ENCODE data around the gene NEURL1B.
A peak's percentile ranks its signal among the peaks of the same experiment; 100 is the strongest.

Gene NEURL1B

DNA sequence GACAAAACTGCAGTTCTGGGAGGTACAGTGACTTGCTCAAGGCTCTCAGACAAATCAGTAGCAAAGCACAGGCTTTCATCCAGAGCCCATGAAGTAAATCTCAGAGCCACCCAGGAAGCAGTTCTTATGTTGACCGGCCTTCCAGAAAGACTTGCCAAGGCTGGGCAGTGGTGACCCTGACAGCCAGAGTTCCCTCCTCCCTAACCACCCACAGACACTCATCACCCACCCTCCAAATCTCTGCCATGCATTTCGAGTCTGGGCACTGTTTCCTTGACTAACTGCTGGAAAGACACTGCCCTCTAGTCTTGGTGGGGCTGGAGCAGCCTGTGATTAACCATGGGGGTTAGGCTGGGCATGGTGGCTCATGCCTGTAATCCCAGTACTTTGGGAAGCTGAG is 21.5 kb downstream of the NEURL1B start:
- Mint-ChIP-seq H3K36me3 (ENCODE audit: low read depth) (no peaks in the 10 kb centered on the region), H3K27ac (peak overlapping the region in 1 of 3 experiments; percentile 26), H3K4me3 (no peak overlapping the region), H3K9me3 (no peaks in the 10 kb centered on the region), H3K4me1 (peaks cover 46% of the 10 kb centered on the region), H3K27me3 (ENCODE audit: low read depth) (no peaks in the 10 kb centered on the region)
- TF ChIP-seq, protein P1, sequence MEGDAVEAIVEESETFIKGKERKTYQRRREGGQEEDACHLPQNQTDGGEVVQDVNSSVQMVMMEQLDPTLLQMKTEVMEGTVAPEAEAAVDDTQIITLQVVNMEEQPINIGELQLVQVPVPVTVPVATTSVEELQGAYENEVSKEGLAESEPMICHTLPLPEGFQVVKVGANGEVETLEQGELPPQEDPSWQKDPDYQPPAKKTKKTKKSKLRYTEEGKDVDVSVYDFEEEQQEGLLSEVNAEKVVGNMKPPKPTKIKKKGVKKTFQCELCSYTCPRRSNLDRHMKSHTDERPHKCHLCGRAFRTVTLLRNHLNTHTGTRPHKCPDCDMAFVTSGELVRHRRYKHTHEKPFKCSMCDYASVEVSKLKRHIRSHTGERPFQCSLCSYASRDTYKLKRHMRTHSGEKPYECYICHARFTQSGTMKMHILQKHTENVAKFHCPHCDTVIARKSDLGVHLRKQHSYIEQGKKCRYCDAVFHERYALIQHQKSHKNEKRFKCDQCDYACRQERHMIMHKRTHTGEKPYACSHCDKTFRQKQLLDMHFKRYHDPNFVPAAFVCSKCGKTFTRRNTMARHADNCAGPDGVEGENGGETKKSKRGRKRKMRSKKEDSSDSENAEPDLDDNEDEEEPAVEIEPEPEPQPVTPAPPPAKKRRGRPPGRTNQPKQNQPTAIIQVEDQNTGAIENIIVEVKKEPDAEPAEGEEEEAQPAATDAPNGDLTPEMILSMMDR (IDR thresholded peaks at IDR 0.05; ENCODE audit: unreplicated experiment in 3 of 3), result no peak

DNA sequence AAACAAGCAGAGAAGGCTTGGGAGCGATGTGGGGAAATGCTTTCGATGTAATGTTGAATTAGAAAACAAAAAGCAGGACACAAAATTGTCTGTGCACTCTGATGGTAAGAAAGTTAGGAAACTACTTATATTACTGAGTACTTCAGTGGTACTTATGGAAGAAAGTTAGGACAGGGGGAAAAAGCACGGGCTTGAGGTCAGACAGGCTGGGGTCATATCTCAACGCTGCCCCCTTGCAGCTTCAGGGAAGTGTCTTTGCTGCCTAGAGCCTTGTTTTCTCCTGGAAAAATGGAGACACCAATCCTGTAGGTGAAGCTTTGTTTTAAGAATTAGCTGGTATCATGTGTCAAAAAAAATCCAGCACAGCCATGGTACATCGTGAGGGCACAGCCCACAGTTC is 23.0 kb downstream of the NEURL1B start:
- Mint-ChIP-seq H3K36me3 (ENCODE audit: low read depth) (no peaks in the 10 kb centered on the region), H3K9me3 (no peaks in the 10 kb centered on the region), H3K27me3 (ENCODE audit: low read depth) (peaks cover 6% of the 10 kb centered on the region), H3K27ac (peak overlapping the region; percentile 23 to 77 (median 52)), H3K4me1 (peaks cover 49% of the 10 kb centered on the region), H3K4me3 (no peak overlapping the region)
- TF ChIP-seq, protein P1 (IDR thresholded peaks at IDR 0.05; ENCODE audit: unreplicated experiment in 3 of 3), result no peak

DNA sequence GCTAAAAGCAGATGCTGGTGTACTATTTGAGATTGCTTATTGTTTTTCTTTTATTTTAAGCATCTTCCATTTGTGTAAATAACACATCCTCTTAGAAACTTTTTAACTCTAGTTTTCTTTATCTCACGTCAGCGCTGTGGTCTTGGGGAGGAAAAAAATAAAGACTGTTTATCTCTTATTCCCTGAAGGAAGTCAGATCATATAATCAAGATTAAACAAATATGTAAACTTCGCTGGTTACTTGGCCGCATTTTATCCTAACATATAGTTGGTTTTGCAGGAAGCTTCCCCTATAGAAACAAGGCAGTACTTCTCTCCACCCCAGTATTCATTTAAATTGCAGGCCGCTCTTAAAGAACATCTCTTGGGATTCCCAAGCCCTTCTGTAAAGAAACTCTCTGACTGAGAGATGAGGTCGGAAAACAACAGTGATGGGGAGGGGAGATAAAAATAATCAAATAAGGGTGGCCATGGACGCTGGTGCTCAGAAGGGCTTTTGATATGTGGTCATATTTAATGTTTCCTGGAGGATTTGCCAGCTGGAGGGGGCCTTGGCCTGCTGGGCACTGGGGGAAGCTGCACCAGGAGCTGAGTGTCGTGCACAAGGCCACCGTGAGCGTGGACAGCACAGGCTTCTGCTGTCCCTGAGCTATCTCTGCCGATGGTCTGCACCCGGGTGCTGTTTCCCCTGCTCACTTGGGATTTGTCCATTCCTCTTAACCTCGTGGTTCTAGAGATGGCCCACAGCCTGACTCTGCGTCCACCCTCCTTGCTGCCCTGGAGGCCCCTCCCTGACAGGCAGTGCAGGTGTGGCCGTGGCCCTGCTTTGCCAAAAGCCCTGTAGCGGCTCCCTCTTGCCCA is 23.8 kb downstream of the NEURL1B start:
- Mint-ChIP-seq H3K4me1 (peaks cover 42% of the 10 kb centered on the region), H3K27me3 (ENCODE audit: low read depth) (peaks cover 6% of the 10 kb centered on the region), H3K4me3 (no peak overlapping the region), H3K36me3 (ENCODE audit: low read depth) (no peaks in the 10 kb centered on the region), H3K27ac (peak overlapping the region; percentile 27 to 73 (median 52)), H3K9me3 (no peaks in the 10 kb centered on the region)
- TF ChIP-seq, protein P1 (IDR thresholded peaks at IDR 0.05; ENCODE audit: unreplicated experiment in 3 of 3), result no peak

DNA sequence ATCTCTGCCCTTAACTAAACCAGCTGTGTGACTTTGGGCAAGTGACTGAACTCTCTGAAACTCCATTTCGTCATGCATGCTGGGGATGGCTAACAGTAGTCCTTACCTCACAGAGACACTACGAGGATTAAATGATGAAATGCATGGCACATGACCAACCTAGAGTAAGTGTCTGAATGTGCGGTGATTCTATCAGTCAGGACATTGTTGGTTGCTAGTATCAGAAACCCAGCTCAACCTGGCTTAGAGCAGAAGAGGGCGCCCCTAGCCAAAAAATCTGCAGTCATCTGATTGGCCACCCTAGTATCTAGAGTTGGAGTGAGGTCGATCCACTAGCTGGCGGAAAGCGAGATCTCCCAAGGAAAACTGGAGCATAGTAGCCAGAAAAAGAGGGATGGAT is 25.2 kb downstream of the NEURL1B start:
- Mint-ChIP-seq H3K4me1 (peaks cover 36% of the 10 kb centered on the region), H3K27me3 (ENCODE audit: low read depth) (peaks cover 6% of the 10 kb centered on the region), H3K9me3 (no peaks in the 10 kb centered on the region), H3K27ac (peak overlapping the region in 1 of 3 experiments; percentile 40), H3K4me3 (no peak overlapping the region), H3K36me3 (ENCODE audit: low read depth) (peaks cover 5% of the 10 kb centered on the region)
- TF ChIP-seq, protein P1 (IDR thresholded peaks at IDR 0.05; ENCODE audit: unreplicated experiment in 3 of 3), result no peak

DNA sequence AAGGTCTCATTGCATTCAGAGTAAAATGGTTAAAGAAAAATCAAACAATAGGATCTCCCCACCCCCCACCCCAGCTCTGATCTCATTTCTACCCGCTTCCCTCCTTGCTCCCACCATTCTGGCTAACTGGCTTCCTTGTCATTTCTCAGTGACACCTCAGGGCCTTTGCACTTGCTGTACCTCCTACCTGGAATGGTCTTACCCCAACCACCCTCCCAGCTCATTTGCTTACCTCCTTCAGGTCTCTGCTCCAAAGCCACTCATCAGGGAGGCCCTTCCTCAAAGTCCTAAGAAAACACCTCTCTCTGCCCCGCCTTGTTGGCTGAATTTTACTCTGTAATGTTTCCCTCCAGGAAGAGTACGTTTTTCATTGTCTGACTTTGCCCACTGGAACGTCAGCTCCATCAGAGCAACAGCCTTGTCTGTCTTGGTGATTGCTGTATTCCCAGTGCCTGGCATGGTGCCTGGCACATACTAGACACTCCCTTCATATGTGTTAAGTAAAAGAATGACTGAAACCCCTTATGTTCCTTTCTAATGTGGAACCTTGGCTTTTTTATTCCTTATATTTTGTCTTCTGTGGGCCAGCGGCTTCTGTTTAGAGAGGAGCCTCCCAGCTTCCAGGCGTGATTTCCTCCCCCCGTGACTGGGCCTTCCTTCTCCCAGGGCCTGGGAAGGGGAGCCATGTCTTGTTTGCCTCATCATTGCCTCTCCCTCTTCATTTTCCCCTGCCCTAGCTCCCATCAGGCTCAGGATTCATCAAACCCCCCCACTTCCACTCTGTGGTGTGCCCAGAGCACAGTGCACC is 26.9 kb downstream of the NEURL1B start:
- no peak overlapping the region for H3K4me3 Mint-ChIP-seq
- peaks cover 13% of the 10 kb centered on the region for H3K36me3 Mint-ChIP-seq (ENCODE audit: low read depth)
- peaks cover 6% of the 10 kb centered on the region for H3K27me3 Mint-ChIP-seq (ENCODE audit: low read depth)
- H3K27ac Mint-ChIP-seq, result peak overlapping the region in 2 of 3 experiments; percentile 87 to 88
- TF ChIP-seq, protein P1 (IDR thresholded peaks at IDR 0.05; ENCODE audit: unreplicated experiment in 3 of 3), result no peak
- H3K4me1 Mint-ChIP-seq, result peaks cover 36% of the 10 kb centered on the region
- H3K9me3 Mint-ChIP-seq, result no peaks in the 10 kb centered on the region
